Hypothalamus (tissue), 51 donors: ENCODE measurements around the gene GRK5.

Experiments used
- DNase-seq, 51 donors: peaks; one replicate each; lab custom pipeline; 2025; lab: John Stamatoyannopoulos, UW

GRK5 gene

GRCh38 chr10:119394657-119395279 is 187.4 kb downstream of the GRK5 start:
- no peak for DNase-seq

GRCh38 chr10:119395280-119396007 is 188.1 kb downstream of the GRK5 start:
- peak in 27 of 51 donors; percentile 1 to 38 (median 17) for DNase-seq

GRCh38 chr10:119396008-119396708 is 188.8 kb downstream of the GRK5 start:
- DNase-seq, result no peak

GRCh38 chr10:119396709-119397071 is 189.3 kb downstream of the GRK5 start:
- DNase-seq, result no peak

DNA sequence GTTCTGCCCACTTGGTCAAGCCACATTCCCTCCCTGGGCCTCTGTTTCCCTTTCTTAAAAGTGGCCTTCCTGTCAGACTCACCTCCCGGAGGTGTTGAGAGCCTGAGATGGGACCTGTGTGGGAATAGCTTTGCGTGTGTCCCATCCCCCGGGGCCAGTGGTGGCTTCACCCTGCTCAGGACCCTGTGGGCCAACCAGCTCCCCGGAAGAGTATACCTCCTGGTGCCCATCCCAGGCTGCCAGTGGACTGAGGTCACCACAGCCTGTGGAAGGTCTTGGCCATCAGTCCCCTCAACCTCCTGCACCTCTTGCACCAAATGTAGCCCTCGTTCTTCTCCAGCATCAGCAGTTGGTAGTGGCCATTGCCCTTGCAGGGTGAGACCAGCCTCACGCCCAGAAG is 190.0 kb downstream of the GRK5 start:
- DNase-seq, result no peak

- no peak for DNase-seq
Measured at GRCh38 chr10:119398996-119399395, 191.6 kb downstream of the GRK5 start.

DNA sequence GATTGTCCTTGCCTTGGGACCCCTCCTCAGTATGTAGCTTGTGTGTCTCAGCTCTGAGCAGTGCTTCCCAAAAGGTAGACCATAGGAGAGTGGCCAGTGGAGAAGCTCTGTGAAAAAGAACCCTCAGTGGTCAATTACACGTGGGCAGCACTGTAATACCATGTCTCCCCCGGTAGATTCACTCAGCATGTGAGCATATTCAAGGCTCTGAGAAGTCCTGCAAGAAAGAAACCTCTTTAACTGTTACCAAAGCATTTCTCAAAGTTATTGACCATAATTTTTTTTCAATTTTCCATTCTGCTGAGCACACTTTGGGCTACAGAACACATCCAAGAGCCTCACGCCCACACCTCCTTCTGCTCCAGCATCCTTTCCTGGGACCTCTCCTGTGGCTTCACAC is 192.1 kb downstream of the GRK5 start:
- DNase-seq, result no peak

GRCh38 chr10:119401671-119402395 is 194.5 kb downstream of the GRK5 start:
- no peak for DNase-seq

DNA sequence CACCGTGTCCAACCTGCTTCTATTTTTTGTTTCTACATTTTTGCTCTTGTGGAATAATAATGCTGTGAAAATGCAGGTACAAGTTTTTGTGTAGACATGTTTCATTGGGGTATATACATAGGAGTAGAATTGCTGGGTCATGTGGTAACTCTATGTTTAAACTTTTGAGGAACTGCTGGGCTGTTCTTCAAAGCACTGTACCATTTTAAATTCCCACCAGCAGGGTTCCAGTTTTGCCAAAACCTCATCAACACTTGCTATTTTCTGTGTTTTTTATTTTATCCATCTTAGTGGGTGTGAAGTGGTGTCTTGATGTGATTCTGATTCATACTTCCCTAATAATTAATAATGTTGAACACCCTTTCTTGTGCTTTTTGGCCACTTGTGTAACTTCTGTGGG is 196.6 kb downstream of the GRK5 start:
- DNase-seq, result no peak

GRCh38 chr10:119404719-119405519 is 197.5 kb downstream of the GRK5 start:
- no peak for DNase-seq

- no peak for DNase-seq
Measured at GRCh38 chr10:119405520-119405807, 198.1 kb downstream of the GRK5 start.

- no peak for DNase-seq
Measured at GRCh38 chr10:119406137-119406536, 198.8 kb downstream of the GRK5 start.

- DNase-seq, result no peak
Measured at GRCh38 chr10:119406601-119407253, 199.4 kb downstream of the GRK5 start.

DNA sequence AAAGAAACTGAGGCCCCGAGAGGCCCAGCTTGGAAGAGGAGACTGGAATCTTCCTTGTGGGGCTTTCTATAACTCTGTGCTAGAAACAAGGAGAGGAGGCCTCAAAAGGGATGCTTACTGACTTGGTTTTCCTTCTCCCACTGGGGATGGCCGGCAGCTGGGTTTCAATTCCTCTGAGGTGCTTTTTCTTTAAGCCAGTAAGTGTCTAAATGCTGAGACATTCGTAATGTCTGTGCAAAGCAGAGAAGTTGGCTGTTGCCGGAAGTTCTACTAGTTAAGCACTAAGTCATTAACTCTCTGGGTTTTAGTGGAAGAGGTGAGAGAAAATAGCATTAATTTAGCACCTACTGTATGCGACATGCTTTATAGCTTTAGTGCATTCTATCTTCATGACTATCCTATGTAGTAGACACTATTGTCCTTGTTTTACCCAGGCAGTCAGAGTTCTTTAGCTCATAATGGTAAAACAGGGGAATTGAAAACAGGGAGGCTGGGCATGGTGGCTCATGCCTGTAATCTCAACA is 199.9 kb downstream of the GRK5 start:
- DNase-seq, result peak in 1 of 51 donors; percentile 15

DNA sequence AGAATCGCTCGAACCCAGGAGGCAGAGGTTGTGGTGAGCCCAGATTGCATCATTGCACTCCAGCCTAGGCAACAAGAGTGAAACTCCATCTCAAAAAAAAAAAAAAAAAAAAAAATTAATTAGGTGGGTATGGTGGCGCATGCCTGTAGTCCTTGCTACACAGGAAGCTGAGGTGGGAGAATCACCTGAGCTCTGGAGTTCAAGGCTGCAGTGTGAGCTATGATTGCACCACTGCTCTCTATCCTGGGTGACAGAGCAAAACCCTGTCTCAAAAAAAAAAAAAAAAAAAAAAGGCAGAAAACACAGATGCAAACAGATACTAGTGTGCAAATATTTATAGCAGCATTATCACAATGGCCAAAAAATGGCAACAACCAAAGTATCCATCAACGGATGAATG is 200.7 kb downstream of the GRK5 start:
- DNase-seq, result no peak

- no peak for DNase-seq
Measured at GRCh38 chr10:119408969-119409371, 201.6 kb downstream of the GRK5 start.

DNA sequence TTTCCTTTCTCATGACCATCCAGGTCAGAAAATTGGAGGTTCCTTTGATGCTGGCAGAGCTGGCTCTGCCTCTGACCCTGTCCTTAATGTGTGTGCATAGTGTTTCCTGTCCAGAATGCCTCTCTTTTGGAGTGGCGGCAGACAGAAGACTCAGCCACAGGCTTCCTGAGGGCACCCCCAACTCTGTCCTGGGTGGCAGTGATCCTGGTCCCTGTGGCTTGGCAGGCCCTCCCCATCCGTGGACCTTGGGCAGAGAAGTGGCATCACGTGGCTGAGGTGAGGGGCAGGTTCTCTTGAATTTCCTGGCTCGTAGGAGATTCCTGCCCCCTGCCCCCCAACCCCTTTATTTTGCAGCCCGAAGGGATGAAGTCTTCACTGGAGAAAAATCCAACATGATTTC is 202.0 kb downstream of the GRK5 start:
- DNase-seq, result no peak

- no peak for DNase-seq
Measured at GRCh38 chr10:119409906-119410305, 202.5 kb downstream of the GRK5 start.

DNA sequence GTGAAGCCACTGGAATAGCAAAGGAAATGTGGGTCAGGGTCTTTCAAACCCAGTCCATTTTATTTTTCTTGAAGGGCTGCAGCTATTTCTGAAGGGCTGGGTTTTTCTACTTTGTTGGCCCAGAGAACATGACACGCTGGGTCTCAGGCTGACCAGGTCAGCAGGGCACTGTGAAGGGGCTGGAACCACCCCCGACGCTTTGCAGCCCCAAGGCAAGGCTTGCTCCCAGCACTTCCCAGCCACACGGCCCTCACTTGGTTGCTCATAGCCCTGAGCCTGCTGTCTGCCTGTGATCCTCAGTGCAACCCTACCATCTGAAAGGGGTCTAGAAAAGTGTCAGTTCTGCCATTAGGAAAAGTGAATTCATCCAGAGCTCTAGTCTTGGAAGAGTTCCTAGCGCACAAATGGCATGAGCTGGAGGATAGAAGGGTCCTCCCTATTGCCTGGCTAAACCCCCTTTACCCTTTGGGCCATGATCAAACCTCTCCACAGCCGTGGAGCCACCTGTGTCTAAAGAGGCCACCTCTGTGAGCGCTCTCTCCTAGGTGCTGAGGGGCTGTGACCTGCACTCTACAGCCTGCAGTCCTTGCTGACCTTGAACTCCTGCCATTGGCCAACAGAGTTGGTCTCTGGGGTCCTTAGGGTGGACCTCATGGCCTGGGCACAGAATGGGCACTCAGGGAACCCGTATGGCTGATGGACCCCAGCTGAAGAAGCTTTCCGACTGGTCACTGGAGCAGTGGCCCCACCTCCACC is 203.2 kb downstream of the GRK5 start:
- no peak for DNase-seq
